ENCODE data around the gene RIC8A.

The RIC8A gene

DNA sequence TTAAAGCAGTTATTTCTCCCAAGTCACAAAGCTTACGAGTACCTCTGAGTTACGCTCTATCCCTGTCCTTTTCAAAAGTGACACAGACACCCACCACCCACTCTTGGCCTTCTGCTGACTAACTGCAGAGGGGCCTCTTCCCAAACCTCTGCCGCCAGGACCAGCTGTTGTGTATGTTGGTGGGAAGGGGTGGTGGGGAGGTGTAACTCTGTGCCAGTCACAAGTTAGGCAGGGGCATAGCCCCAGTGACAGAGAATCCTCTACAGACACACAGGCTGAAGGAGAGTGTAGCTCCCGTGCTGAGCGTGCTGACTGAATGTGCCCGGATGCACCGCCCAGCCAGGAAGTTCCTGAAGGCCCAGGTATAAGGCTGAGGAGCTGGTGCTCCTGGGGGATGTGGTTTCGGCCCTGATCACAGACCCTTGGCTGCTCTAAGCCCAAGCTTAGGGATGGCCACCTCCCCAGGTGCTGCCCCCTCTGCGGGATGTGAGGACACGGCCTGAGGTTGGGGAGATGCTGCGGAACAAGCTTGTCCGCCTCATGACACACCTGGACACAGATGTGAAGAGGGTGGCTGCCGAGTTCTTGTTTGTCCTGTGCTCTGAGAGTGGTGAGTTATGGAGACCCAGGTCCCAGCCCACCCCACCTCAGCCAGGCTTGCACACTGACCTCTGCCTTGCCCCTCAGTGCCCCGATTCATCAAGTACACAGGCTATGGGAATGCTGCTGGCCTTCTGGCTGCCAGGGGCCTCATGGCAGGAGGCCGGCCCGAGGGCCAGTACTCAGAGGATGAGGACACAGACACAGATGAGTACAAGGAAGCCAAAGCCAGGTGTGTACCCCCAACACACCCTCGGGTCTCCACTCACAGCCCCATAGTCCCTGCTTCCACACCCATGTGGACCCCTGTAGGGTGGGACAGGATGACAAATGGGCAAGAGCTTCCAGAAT is 4.9 kb downstream of the RIC8A start:
- Histone ChIP-seq H3K9ac (ENCODE audit: low read depth, low read length, poor library complexity, severe bottlenecking) (no peak overlapping the region), H3K79me2 (ENCODE audit: insufficient read depth, low read length) (peaks cover 44% of the 10 kb centered on the region), H3K4me1 (ENCODE audit: insufficient read depth, low read length, poor library complexity, severe bottlenecking) (peaks cover 23% of the 10 kb centered on the region), H3K9me2 (replicated peaks; ENCODE audit: low read depth, low read length) (no peaks in the 10 kb centered on the region), H2AFZ (ENCODE audit: low read length) (no peak overlapping the region), H3K27me3 (ENCODE audit: insufficient read depth, low read length, poor library complexity, severe bottlenecking) (no peaks in the 10 kb centered on the region), H4K20me1 (ENCODE audit: insufficient read depth, low read length, poor library complexity, severe bottlenecking) (peaks cover 22% of the 10 kb centered on the region), H3K4me3 (ENCODE audit: low read length, poor library complexity, severe bottlenecking) (no peak overlapping the region), H3K36me3 (ENCODE audit: insufficient read depth, low read length) (peaks cover 45% of the 10 kb centered on the region; the same call in 1 of the 2 replicates), H3K9me3 (ENCODE audit: insufficient read depth, low read depth, low read length) (no peaks in the 10 kb centered on the region), H3F3A (ENCODE audit: low read depth) (peaks cover 5% of the 10 kb centered on the region), H3K4me2 (ENCODE audit: low read depth, low read length, poor library complexity, severe bottlenecking) (no peak overlapping the region)
- TF ChIP-seq EZH2phosphoT487 (IDR thresholded peaks at IDR 0.05; ENCODE audit: borderline replicate concordance), result no peak
- TF ChIP-seq, protein P1, sequence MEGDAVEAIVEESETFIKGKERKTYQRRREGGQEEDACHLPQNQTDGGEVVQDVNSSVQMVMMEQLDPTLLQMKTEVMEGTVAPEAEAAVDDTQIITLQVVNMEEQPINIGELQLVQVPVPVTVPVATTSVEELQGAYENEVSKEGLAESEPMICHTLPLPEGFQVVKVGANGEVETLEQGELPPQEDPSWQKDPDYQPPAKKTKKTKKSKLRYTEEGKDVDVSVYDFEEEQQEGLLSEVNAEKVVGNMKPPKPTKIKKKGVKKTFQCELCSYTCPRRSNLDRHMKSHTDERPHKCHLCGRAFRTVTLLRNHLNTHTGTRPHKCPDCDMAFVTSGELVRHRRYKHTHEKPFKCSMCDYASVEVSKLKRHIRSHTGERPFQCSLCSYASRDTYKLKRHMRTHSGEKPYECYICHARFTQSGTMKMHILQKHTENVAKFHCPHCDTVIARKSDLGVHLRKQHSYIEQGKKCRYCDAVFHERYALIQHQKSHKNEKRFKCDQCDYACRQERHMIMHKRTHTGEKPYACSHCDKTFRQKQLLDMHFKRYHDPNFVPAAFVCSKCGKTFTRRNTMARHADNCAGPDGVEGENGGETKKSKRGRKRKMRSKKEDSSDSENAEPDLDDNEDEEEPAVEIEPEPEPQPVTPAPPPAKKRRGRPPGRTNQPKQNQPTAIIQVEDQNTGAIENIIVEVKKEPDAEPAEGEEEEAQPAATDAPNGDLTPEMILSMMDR (conservative IDR thresholded peaks at IDR 0.05; ENCODE audit: low read length), result no peak

DNA sequence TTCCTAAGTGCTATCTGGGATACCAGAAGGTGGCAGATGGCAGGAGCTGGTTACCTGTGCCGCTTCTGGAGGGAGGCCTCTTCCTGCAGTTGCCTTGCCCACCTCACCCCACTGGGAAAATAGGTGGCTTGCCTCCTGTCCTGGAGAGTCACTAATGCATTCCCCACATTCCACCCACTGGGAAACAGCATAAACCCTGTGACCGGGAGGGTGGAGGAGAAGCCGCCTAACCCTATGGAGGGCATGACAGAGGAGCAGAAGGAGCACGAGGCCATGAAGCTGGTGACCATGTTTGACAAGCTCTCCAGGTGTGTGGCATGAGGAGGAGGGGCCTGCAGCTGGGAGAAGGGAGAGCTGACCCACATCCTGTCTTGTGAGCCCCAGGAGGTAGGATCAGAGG is 5.6 kb downstream of the RIC8A start:
- H3K9ac ChIP-seq (ENCODE audit: low read depth, low read length, poor library complexity, severe bottlenecking), result no peak overlapping the region
- H3K9me3 ChIP-seq (ENCODE audit: insufficient read depth, low read depth, low read length), result no peaks in the 10 kb centered on the region
- peaks cover 45% of the 10 kb centered on the region; the same call in 1 of the 2 replicates for H3K36me3 ChIP-seq (ENCODE audit: insufficient read depth, low read length)
- no peaks in the 10 kb centered on the region for H3K9me2 ChIP-seq (replicated peaks; ENCODE audit: low read depth, low read length)
- H3K4me3 ChIP-seq (ENCODE audit: low read length, poor library complexity, severe bottlenecking), result no peak overlapping the region
- H3K79me2 ChIP-seq (ENCODE audit: insufficient read depth, low read length), result peaks cover 42% of the 10 kb centered on the region
- H4K20me1 ChIP-seq (ENCODE audit: insufficient read depth, low read length, poor library complexity, severe bottlenecking), result peaks cover 22% of the 10 kb centered on the region
- H3K27me3 ChIP-seq (ENCODE audit: insufficient read depth, low read length, poor library complexity, severe bottlenecking), result no peaks in the 10 kb centered on the region
- TF ChIP-seq, protein P1 (conservative IDR thresholded peaks at IDR 0.05; ENCODE audit: low read length), result no peak
- no peak for TF ChIP-seq EZH2phosphoT487 (IDR thresholded peaks at IDR 0.05; ENCODE audit: borderline replicate concordance)
- H3F3A ChIP-seq (ENCODE audit: low read depth), result no peaks in the 10 kb centered on the region
- H3K4me2 ChIP-seq (ENCODE audit: low read depth, low read length, poor library complexity, severe bottlenecking), result no peak overlapping the region
- H2AFZ ChIP-seq (ENCODE audit: low read length), result no peak overlapping the region
- peaks cover 23% of the 10 kb centered on the region for H3K4me1 ChIP-seq (ENCODE audit: insufficient read depth, low read length, poor library complexity, severe bottlenecking)

DNA sequence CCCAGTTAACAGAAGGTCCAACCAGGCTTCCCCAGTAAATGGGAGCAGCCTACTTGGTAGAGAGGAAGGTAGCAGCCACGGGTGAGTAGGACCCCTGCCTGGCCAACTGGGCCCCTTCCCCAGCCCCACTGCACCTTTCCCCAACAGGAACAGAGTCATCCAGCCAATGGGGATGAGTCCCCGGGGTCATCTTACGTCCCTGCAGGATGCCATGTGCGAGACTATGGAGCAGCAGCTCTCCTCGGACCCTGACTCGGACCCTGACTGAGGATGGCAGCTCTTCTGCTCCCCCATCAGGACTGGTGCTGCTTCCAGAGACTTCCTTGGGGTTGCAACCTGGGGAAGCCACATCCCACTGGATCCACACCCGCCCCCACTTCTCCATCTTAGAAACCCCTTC is 6.6 kb downstream of the RIC8A start:
- H2AFZ ChIP-seq (ENCODE audit: low read length), result no peak overlapping the region
- peaks cover 23% of the 10 kb centered on the region for H3K4me1 ChIP-seq (ENCODE audit: insufficient read depth, low read length, poor library complexity, severe bottlenecking)
- no peak overlapping the region for H3K9ac ChIP-seq (ENCODE audit: low read depth, low read length, poor library complexity, severe bottlenecking)
- H3K79me2 ChIP-seq (ENCODE audit: insufficient read depth, low read length), result peaks cover 36% of the 10 kb centered on the region
- no peak for TF ChIP-seq EZH2phosphoT487 (IDR thresholded peaks at IDR 0.05; ENCODE audit: borderline replicate concordance)
- TF ChIP-seq, protein P1 (conservative IDR thresholded peaks at IDR 0.05; ENCODE audit: low read length), result no peak
- H3K4me3 ChIP-seq (ENCODE audit: low read length, poor library complexity, severe bottlenecking), result no peak overlapping the region
- H3K36me3 ChIP-seq (ENCODE audit: insufficient read depth, low read length), result peaks cover 45% of the 10 kb centered on the region; the same call in 1 of the 2 replicates
- no peak overlapping the region for H3K4me2 ChIP-seq (ENCODE audit: low read depth, low read length, poor library complexity, severe bottlenecking)
- H3K9me3 ChIP-seq (ENCODE audit: insufficient read depth, low read depth, low read length), result no peaks in the 10 kb centered on the region
- H4K20me1 ChIP-seq (ENCODE audit: insufficient read depth, low read length, poor library complexity, severe bottlenecking), result peaks cover 21% of the 10 kb centered on the region
- H3F3A ChIP-seq (ENCODE audit: low read depth), result no peaks in the 10 kb centered on the region
- no peaks in the 10 kb centered on the region for H3K27me3 ChIP-seq (ENCODE audit: insufficient read depth, low read length, poor library complexity, severe bottlenecking)
- H3K9me2 ChIP-seq (replicated peaks; ENCODE audit: low read depth, low read length), result no peaks in the 10 kb centered on the region
